Right lobe of liver (tissue), 4 donors: ENCODE measurements around the gene TRIM73.
"Not testable (repeated sequence)": the region's sequence is repeated elsewhere in the genome, so short reads cannot be mapped to it uniquely, and the experiment has no call there.

Source experiments
- CTCF ChIP-seq, 4 donors: fragments of 200-600 bp in 3 of 4; fragments of 450-650 bp in 1 of 4; IDR thresholded peaks; one replicate each; pipeline versions ENCODE4 v1.5.1 to v1.8.0; 2016 to 2022; ENCODE audit warnings: antibody characterized with exemption in 4 of 4, mild to moderate bottlenecking in 2 of 4
- POLR2A ChIP-seq: fragments of 450-650 bp; IDR thresholded peaks from one replicate; pipeline ENCODE4 v1.6.1; 2017; ENCODE audit warnings: antibody characterized with exemption, mild to moderate bottlenecking
- donor health status: DM: no; HTN: no; CAD: no.
- donor health status: DM: no; HTN: no; CAD: no.
- donor health status: DM: no; HTN: yes; CAD: no.

- not testable (repeated sequence) for TF ChIP-seq CTCF (IDR thresholded peaks at IDR 0.05); POLR2A
These were observed 20.7 kb upstream of the TRIM73 start for GRCh38 chr7:75374519-75375317.
